ENCODE data around the gene EIF3L.

The EIF3L gene

DNA sequence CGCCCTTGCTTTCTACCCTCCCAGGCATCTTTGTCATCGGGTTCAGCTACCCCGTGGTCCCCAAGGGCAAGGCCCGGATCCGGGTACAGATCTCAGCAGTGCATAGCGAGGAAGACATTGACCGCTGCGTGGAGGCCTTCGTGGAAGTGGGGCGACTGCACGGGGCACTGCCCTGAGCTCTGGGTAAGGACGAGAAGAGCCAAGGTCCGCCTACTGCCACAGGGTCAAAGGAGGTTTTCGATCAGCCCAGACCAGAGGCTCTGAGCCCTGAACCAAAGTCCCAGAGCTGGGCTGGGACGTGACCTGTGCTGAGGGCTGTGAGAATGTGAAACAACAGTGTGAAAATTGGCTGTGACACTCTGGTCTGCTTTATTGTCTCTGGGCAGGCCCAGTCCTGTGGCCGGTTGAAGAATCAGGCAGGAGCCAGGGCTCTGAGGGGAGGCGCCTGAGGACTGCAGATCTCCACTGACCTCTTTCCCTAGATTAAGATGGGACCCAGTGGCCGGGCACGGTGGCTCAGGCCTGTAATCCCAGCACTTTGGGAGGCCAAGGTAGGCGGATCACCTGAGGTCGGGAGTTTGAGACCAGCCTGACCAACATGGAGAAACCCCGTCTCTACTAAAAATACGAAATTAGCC lies 32.6 kb upstream of the EIF3L start:
- in situ Hi-C loops (cut with HindIII; ENCODE audit: low sequenced_read_pairs): loop anchor here (5.0 to 10.0 kb wide), 3 partner anchors 46 to 192 kb away; no protein-coding TSS in a partner anchor

DNA sequence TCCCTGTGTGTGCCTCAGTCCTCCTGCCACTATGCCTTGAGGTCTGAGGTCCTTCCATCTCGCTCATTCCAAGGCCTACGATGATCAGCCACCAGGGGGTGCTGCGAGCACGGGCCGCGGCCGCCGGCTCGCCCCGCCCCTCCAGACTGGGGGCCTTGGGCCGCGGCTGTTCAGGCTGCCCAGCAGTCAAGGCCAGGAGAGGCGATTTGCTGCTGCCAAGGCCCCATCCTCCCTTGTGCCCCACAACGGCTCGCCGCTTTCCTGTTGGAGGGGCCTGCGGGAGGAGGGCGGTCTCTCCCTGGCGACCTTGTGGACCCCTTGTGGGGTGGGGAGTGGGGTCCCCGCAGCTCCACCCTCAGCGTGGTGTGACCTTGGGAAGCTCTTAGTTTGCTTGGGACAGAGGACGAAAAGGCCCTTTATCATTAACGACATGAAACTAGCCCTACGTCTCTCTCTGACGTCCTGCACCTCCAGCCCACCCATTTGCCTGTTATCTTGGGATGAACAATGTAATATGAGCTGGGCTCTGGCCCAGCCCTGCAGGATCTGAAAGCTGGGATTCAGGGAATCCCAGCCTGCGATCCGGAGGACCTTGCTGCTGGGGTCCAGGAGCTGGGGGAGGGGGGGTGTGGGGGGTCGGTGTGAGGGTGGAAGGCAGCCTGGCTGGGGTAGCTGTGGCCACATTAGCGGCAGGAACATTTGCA lies 31.4 kb upstream of the EIF3L start:
- in situ Hi-C loops (cut with HindIII; ENCODE audit: low sequenced_read_pairs): loop anchor here (5.0 to 10.0 kb wide), 3 partner anchors 44 to 193 kb away; no protein-coding TSS in a partner anchor

DNA sequence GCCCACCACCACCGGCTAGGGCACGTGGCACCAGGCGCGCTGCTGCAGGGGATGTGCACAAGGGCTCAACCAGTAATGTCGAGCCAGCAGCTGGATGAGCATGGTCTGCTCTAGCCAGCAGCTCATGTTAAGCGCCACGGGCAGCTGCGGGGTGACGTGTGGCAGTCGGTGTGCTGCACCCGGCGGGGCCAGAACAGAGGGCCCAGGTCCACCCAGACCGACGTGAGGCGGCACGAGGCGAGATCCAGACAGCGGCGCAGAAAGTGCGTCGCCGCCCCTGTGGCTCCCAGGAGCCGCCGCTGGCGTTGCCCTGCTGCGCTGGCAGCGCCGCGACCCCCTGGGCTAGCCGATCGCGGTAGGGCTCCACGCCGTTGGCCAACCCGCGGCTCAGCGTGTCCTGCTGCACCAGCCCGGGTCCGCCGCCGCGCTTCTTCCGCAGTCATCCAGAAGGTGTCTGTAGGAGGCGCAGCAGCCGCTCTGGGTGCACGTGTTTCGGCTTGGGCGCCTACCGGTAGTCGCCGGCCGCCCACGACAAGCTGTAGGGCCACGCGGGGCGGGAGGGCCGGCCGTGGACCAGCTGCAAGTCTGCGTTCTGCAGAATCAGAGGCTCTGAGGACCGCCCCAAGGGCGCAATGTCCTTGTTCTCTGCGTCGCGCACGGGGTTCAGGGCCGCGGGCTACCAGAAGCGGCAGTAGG lies 30.7 kb upstream of the EIF3L start:
- in situ Hi-C loops (cut with HindIII; ENCODE audit: low sequenced_read_pairs): loop anchor here (5.0 to 10.0 kb wide), 3 partner anchors 44 to 194 kb away; no protein-coding TSS in a partner anchor

DNA sequence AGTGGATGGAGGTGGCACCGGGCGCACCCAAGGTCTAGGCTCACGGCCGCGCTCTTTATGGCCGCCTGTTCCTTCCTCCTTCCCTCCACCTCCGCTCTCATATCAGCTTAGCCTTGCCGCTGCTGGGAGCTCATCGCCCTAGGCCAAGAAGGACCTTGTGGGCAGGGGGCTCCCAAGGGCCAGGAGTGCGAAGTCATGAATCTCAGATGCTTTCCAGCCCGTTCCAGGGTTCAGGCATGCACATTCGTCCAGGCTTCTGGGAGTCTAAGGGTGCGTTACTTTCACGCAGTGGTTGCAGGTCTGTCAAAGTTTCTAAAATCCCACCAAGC lies 30.1 kb upstream of the EIF3L start:
- in situ Hi-C loops (cut with HindIII; ENCODE audit: low sequenced_read_pairs): loop anchor here (5.0 to 10.0 kb wide), 3 partner anchors 43 to 194 kb away; no protein-coding TSS in a partner anchor

- in situ Hi-C loops (cut with HindIII; ENCODE audit: low sequenced_read_pairs): no loop called here
These were observed 28.9 kb upstream of the EIF3L start for GRCh38 chr22:37820350-37820749.

GRCh38 chr22:37822079-37822833 lies 27.0 kb upstream of the EIF3L start:
- in situ Hi-C loops (cut with HindIII; ENCODE audit: low sequenced_read_pairs): no loop called here

DNA sequence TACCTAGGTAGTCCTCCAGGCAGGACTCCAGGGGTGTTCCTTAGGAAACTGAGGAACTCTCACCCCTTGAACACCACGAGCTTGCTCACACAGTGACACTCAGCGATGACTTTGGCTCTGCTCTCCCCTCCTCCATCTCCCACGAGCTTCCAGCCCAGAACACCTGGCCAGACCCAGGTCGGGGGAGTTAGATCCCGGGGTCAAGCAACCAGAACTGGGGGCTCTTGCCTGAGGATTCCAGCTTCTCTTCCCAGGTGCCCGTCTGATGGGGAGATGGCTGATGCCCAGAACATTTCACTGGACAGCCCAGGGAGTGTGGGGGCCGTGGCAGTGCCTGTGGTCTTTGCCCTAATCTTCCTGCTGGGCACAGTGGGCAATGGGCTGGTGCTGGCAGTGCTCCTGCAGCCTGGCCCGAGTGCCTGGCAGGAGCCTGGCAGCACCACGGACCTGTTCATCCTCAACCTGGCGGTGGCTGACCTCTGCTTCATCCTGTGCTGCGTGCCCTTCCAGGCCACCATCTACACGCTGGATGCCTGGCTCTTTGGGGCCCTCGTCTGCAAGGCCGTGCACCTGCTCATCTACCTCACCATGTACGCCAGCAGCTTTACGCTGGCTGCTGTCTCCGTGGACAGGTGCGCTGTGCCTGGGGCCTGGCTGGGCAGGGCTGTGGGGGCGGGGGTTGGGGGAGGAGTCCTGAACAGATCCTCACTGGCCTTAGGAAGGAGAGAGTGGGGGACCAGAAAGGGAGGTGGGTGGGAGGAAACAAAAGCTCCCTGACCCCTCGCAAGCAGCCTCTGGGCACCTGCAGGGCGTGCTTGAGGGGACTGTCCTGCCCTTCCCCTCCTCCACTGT lies 25.9 kb upstream of the EIF3L start, which contains the start of gene GALR3:
Gene GALR3, plus strand, starts transcription at position 249 of the 852 bp plus-strand sequence. Its CDS starts 25 bp downstream, at position 274.
- in situ Hi-C loops (cut with HindIII; ENCODE audit: low sequenced_read_pairs): no loop called here

- in situ Hi-C loops (cut with HindIII; ENCODE audit: low sequenced_read_pairs): no loop called here
These were observed 24.3 kb upstream of the EIF3L start for GRCh38 chr22:37824674-37825641.

DNA sequence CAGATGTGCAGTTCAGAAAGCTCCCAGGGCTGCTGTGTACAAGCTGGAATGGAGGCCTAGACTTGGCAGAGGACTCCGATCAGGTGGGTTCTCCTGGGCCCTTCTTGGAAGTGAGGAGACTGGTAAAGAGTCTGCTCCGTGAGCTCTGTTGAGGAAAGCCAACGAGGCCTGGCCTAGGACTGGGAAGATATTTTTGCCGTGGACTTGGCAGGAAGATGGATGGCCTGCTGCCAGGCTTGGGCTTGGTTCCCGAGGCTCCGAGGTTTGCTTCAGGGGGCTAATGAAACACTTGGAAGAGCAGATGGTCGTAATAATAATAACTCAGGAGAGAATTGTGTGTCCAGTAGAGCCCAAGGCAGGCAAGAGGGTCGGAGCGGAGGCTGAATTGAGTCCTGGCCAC lies 22.2 kb upstream of the EIF3L start:
- in situ Hi-C loops (cut with HindIII; ENCODE audit: low sequenced_read_pairs): no loop called here

GRCh38 chr22:37830093-37830842 lies 19.0 kb upstream of the EIF3L start:
- in situ Hi-C loops (cut with HindIII; ENCODE audit: low sequenced_read_pairs): no loop called here

DNA sequence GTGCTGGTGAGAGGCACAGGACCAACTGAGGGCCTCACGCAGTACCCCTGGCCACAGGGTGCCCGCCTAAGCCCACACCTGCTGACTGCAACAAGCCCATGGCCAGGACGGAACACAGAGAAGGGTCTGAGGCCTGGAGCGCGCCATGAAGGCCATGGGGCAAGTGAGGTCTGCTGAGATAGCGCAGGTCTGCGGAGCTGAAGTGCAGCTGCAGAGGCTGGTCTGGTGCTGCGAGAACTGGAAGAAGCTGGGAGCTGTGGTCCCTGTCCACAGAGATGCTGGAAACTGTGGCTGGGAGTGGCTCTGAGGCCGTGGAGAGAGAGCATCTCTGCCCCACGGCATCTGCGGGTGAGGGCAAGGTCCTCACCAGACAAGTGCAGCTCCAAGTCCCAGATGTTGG lies 17.7 kb upstream of the EIF3L start:
- in situ Hi-C loops (cut with HindIII; ENCODE audit: low sequenced_read_pairs): no loop called here

DNA sequence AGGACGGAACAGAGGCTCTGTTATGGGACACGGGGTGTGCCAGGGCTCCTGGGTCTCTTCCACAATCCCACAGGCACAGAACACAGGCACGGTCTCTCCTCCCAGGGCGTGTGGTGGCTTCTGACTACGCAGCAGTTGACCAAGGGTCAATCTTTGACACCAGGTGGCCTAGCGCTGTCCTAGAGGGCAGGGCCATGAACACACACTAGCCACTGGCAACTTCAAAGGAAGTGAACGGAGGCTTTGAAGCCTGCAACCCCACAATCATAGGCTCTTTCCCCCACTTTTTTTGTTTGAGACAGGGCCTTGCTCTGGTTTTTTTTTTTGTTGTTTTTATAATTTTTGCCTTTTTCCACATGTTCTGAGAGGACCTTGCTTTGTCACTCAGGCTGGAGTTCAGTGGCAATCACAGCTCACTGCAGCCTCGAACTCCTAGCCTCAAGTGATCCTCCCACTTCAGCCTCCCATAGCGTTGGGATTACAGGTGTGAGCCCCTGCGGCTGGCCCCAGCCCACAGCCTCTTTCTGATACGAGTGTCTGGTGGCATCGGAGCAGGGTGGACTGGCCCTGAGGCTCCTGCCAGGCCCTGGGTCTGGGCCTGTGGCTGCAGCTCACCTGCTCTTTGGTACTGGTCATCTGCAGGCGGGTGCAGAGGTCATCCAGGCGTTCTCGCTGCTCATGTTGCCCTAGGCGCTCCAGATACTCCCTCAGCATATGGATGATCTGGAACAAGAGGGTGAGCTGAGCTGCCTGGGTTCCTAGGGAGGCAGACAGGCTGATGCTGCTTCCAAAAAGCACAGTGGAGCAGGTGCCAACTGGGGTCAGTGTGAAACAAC lies 17.0 kb upstream of the EIF3L start:
- in situ Hi-C loops (cut with HindIII; ENCODE audit: low sequenced_read_pairs): no loop called here

DNA sequence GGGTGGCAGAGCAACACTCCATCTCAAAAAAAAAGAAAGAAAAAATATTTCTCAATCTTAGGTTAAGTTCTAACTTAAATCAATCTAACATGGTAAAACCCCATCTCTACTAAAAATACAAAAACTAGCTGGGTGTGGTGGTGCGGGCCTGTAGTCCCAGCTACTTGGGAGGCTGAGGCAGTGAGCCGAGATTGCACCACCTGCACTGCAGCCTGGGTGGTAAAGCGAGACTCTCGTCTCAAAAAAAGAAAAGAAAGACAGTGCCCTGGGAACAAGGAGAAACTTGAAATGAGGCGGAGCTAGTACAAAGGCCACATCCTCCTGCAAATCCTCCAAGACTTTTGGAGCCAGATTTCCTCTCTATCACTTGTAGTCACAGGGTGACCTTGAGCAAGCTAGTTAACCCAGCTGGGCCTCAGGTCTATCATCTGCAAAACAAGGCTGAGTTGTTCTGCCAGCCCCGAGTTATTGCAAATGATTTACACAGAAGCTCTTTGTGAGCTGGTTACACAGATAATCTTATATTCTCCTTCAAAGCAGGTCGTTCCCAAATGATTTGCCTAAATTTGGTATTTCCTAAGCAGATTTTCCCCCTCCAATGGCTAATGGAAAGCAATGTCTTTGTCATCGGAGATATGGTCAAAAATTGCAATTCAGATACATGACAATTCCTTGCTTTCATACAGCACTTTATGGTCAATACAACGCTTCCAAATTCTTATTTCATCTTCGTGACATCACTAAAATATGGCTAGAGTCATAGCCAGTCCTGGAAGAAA lies 7.0 kb upstream of the EIF3L start:
- in situ Hi-C loops (cut with HindIII; ENCODE audit: low sequenced_read_pairs): no loop called here

DNA sequence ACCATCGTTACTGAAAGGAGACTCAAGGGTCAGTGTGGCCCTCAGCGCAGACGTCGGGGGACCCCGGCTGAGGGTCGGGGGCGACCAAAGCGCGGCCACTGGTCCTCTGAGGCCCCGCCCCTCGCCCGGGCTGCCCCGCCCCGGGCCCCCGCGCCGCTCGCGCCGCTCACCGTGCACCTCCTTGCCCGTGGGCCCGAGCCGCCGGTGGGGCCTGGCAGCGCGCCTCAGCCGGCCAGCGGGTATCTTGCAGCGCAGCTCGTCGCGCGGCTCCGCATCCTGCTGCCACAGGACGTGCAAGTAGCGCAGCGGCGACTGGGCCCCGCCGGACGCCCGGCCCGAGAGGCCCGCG lies 5.5 kb upstream of the EIF3L start:
- in situ Hi-C loops (cut with HindIII; ENCODE audit: low sequenced_read_pairs): no loop called here

GRCh38 chr22:37844904-37845329 lies 4.3 kb upstream of the EIF3L start:
- in situ Hi-C loops (cut with HindIII; ENCODE audit: low sequenced_read_pairs): no loop called here

- in situ Hi-C loops (cut with HindIII; ENCODE audit: low sequenced_read_pairs): no loop called here
These were observed 2.8 kb upstream of the EIF3L start for GRCh38 chr22:37846433-37846832.

All from endothelial cell of hepatic sinusoid (primary cell).